D341Med (cell line): ENCODE measurements around the gene ADAM8.
"Not testable (repeated sequence)": the region's sequence is repeated elsewhere in the genome, so short reads cannot be mapped to it uniquely, and the experiment has no call there.

Source experiments
- DNase-seq: peaks from one replicate; pipeline ENCODE4 v3.0.0; 2012; ENCODE audit warnings: low spot score

ADAM8 gene

DNA sequence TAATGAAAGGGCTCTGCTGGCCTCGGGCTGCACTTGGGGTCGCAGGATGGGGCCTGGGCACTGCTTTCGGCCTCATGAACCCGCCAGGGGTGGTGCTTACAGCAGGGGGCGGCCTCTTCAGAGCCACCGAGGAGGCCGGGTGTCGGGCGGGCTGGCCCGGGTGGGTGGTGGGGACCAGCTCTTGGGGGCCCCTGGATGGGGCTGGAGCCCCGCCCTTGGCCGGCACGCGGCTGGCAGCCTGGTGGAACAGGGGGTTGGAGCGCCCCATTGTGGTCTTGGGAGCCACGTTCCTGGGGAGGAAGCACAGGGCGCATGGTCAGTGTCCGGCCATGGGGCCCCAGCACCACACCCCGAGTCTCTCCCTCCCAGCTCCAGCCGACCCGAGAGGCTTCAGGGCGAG, 8.8 kb downstream of the ADAM8 start:
- no peak for DNase-seq

DNA sequence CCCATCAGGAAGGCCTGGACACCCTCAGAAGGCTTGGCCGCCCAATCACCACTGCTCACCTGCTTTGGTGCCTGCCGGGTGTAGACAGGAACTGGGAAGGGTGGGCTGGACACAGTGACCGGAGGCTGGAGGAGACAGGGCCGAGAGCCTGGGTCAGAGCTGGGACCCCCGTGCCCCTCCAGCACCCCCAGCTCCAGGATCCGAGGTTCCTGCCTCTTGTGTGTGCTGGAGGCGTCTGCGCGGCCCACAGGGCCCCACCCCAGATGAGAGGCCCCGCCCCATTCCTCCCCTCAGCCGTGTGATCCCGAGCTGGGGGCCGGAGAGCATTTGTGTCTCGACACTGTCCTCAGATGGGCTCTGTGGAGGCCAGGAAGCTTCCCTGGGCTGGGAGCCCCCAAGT, 9.4 kb downstream of the ADAM8 start:
- DNase-seq = no peak

DNA sequence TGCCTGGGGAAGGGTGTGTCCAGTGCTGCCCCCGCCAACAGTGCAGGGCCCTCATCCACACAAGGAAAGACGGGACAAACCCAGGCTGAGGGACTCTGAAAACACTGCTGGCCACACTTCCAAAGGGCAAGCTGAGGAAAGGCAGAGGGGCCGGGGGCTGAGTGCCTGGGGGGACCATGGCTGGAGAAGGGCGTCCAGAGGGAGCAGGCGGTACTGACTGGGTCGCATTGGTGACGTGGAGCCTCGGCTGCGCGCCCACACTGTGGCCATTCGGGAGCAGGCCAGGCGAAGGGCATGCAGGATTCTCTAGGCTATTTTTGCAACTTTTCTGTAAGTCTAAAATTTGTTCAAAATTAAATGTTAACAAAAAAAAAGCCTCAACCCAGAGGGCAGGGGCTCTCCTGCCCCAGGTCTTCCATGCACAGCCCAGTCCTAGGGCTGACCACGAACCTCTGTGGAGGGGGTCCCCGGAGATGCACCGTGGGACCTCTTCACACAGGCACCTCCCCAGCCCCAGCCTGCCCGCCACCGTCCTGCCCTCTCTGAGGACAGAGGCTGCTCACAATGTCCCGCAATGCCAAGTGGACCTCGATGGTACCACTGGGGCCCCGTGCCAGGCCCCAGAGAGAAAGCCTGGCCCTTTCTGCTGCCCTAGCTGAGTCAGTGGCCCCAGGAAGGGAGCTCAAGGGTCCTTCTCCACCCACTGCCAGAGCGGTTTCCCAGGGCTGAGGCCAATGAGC, 10.4 kb downstream of the ADAM8 start:
- no peak for DNase-seq

DNA sequence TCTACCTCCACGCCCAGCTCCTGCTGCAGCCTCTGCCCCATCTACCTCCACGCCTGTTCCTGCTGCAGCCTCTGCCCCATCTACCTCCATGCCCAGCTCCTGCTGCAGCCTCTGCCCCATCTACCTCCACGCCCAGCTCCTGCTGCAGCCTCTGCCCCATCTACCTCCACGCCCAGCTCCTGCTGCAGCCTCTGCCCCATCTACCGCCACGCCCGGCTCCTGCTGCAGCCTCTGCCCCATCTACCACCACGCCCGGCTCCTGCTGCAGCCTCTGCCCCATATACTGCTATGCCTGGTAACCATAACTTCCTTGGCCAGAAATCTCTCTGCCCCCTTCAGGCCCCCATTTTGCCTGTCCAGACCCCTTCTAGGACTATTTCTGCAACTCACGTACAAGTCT, 11.6 kb downstream of the ADAM8 start:
- not testable (repeated sequence) for DNase-seq

DNA sequence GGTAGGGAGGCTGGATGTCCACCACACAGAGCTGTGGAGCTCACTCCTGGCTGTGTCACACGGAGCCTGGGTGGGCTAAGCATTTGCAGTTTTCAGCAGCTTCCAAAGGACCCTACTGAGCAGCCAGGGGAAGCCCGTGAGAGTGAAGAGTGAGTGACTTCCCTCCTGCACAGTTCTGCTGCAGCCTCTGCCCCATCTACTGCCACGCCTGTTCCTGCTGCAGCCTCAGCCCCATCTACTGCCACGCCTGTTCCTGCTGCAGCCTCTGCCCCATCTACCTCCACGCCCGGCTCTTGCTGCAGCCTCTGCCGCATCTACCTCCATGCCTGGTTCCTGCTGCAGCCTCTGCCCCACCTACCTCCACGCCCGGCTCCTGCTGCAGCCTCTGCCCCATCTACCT, 12.2 kb downstream of the ADAM8 start:
- no peak for DNase-seq

DNA sequence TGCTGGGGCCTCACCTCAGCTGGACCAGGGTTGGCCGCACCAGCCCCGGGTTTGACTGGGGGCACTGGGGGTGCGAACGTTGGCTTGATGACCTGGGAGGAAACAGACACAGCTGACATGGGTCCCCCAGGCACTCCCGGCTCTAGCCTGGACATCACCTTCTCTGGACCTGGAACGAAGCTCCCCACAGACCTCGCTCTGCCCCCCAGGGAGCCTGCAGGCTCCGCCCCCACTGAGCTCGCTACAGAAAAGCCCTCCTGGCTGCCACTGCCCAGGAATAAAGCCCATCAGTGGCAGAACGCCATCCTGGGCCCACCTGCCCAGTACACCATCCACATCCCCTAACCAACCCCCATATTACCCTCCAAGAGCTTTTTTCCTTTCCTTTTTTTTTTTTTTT, 13.0 kb downstream of the ADAM8 start:
- no peak for DNase-seq

DNA sequence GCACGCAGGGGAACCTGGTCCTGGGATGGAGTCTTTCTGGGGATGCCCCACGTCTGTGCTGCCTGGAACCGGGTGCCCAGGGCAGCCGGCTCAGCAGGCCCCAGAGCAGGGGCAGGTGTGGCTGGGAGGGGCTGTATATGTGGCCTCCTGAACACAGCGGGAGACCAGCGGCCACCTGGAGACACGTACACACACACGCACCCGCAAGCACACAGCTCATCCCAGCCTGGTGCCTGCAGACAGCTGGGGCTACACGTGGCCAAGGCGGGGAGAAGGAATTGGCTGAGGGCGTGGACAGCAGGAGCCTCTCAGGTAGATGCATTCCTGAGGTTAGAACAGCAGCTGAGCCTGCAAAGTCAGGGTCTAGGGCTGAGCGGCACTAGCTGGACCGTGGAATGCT, 14.0 kb downstream of the ADAM8 start:
- DNase-seq = no peak

DNA sequence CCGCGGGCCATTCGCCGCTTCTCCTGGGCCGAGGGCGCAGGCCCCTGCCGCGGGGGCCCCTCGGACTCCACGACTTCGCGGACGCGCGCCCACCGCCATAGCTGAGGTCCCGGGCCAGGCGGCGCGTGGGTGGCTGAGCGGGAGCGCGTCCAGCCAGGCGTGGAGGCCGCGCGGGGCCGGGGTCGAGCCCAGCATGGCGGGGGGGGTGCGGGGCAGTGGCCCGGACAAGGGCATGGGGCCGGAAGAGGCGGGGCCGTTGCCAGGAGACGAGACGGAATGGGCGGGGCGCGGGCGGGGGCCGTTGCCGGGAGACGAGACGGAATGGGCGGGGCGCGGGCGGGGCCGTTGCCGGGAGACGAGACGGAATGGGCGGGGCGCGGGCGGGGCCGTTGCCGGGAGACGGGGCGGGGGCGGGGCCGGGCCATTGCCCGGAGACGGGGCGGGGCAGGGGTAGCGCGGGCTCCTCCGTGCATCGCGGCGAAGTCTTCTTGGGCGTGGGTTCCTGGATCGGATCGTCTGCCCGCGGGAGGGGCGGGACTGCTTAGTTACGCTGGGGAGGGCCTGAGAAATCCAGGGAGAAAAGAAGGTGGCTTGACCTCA, 14.8 kb downstream of the ADAM8 start:
- DNase-seq = peak; percentile 89

DNA sequence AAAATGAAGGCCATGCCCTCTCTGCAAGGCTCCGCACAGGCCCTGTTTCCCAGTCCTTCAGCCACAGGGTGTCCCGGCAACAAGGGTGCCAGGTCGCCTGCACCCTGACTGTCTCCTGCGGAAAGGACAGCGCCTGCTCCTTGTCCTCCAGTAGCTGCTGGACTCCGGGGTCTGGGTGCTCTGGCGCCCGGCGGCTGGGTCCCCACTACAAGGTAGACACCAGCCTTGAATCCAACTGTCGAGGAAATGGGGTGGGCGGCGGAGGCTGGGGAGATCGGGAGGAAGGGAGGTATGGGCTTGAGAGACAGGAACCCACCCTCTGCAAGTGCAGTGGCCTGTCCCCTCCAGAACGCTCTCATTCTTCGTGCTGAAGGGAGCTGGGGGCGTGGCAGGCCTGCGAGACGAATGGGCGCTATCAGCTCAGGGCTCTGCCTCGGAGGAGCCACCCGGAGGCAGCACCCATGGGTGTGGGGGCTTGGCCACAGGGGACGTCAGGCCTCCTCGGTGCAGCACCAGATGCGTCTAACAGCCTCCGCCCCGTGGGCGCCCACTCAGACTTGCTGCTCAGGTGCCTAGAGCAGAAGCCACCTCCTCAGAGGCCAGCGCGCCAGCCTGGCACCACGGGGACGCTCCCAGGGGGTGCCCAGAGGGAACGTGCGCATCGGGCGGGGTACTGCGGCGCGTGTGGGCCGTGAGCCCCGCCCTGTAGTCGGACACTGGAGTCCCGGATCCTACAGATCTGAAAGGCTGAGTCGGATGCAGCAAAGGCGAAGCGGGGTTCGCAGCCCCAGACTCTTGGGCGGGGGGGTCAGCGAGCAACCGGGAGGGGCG, 15.6 kb downstream of the ADAM8 start:
- peak; percentile 80 for DNase-seq

DNA sequence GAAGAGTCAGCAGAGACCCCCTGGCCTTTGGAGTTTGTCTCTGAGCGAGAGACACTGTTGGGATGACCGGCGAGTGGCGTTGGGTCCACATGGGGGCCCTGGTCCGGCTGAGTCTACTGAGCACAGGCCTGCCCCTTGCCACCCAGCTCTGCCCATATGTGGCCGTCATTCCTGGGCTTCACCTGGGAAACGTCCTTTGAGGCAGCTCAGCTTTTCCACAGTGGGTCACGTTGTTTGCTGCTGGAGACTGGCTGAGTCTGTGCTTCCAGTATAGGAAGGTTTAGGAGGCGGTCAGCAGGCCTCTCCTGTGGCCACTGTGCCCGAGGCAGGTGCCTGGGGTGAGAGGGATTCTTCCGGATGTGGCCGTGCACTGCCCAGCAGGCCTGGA, 17.1 kb downstream of the ADAM8 start:
- no peak for DNase-seq

DNA sequence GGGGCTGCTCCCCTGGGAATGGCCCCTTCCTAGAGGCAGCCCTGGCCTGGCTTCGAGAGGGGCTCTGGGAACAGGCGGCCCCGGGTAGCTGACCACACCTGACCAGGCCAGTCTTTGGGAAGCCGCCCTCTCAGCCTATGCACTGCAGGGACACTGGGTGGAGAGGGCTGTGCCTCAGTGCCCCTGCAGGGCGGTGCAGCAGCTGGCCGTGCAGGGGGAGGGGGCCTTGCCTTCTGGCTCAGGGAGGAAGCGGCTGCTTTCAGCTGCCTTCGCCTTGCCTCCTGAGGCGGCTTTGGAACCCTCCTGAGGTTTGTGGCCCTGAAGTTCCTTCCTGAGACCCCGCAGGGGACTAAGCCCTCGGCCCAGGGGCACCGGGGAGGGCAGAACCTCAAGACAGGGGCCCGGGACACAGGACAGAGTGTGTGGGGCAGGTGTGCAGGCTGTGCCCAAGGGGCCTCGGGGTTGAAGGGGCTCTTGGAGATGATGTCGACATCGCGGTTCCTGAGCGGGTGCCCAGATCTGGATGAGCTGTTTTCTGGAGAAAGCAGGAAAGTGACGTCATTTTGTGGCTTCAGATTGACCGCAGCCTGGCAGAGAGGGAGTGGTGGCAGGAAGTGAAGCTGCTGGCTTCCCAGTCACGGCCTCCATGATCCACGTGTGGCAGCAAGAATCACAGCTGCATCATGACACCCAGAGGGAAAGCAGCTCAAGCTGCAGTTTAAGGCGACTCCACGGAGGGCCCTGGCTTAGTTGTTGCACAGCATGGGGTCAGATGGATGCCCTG, 17.7 kb downstream of the ADAM8 start:
- no peak for DNase-seq

DNA sequence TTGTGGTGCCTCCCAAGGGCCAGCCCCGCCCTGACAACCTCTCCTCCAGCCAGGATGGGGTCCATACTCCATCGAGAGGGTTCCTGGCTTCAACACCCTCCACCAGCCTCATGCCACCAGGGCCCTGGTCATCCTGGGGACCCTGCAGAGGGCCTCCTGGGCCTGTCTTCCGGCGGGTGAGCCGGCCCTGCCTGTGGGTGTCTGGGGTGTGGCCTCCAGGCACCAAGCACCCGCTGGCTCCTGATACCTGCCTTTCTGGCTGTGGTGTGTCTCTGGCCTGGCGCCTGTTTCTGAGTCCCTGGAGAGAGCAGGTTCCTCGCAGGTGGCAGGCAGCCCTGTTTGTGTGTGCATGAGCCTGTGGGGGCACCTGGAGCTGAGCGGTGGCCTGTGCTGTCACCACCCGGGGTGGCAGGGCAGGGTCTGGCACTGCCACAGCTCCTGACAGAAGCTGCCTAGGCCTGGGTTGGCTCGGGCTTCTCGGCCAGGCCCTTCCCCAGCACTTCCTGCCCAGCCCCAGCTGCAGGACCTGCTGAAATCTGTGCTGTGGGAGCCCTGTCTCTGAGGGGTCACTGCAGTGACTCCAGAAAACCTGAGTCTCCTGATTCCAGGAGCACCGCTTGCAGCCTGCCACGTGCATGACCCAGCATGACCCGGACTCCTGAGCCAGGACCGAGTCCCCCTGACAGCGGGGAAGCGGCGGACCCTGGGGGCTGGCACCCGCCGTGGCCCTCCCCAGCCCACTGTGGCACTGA, 18.4 kb downstream of the ADAM8 start:
- no peak for DNase-seq

DNA sequence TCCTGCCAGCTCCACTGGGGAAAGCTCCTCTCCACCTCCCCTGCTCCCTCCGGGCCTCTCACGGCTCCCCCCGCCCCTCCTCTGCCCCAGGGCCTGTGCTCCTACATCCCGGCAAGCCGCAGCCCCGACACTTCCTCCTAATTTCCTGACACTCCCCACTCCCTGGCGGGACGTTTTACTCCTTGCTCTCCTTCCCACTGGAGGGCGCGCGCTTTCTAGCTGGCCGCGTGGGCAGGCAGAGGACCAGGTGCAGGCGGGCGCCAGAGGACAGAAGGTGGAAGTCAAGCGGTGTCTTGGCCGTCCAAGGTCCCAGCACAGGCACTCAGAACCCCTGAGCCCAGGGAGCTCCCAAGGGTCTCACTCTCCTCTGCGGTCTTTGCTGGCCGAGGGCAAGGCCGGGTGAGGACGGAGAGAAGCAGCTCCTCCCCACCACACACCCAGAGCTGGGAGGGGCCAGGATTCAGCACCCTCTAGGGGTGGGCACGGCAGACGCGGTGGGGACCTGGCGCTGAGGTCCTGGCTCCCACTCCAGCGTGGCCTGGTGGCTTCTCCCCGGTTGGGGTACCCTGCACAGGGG, 19.1 kb downstream of the ADAM8 start:
- no peak for DNase-seq

DNA sequence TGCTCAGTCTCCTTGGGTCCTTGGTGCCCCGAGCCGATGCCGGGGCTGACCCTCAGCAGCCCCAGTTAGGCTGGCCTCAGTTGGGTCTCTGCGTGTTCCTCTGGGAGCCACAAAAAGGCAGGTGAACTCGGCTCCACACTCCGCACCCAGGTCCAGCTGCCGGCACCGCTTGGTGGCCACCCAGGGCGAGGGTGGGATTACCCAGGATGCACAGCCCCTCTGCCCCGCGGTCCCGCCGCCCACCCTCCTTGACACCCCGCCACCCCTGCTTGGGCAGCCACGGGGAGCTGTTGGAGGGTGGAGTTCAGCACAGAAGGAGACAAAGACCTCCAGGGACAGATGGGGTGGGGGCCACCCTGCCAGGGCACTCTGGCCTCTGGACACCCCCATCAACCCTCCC, 21.3 kb downstream of the ADAM8 start:
- DNase-seq = no peak

DNA sequence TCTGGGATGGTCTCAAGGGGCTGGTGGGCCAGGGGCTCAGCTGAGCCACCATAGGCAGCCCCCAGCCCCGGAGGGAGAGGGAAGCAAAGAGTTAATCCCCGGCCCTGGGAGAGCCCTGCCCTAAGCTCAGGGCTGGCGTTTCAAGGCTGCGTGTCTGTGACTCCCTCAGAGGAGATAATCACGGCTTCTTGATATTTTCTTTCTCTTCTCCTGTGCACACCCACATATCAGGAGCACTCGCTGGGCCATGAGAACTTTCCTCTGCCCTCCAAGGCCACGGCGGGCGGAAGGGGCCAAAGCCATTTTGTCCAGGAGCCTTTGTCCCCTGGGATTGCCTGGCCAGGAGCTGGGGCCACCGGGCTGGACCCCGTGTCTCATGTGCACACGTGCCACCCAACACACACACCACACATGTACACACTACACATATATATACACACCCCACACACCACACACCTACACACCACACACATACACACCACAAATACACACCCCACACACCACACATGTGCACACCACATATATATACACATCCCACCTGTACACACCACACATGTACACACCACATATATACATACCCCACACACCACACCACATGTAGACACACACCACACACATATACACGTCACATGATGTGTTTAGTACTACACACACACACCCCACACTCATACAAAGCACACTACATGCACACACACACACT, 22.1 kb downstream of the ADAM8 start:
- DNase-seq = no peak

DNA sequence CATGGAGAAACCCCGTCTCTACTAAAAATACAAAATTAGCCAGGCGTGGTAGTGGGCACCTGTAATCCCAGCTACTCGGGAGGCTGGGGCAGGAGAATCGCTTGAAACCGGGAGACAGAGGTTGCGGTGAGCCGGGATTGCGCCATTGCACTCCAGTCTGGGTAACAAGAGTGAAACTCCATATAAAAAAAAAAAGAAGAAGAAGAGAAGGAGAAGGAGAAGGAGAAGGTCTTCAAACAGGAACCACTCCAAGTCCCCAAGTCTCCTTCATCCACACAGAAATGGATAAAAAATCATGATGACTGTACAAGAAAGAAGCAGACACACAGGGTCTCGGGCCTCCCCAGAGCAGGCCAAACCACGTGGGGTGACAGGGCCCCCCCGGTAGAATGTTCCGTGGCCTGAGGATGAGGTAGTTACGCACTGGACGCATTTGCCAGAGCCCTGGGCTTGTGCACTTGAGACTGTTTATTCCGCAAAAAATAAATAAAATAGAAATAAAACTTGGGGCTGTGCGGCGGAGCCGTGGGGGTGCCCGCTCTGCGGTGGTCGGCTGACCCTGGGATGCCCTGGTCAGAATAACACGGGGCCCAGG, 23.2 kb downstream of the ADAM8 start:
- DNase-seq = no peak

DNA sequence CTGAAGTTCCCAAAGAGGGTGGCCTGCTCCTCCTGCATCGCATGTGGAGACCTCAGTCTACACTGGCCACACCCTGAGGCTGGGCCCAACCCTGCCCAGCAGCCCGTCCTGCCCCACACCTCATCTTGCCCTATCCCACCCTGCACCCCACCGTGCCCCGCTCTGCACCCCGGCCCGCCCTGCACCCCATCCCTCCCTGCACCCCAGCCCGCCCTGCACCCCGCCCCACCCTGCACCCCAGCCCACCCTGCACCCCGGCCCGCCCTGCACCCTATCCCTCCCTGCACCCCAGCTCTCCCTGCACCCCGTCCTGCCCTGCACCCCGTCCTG, 24.5 kb downstream of the ADAM8 start:
- DNase-seq = no peak

DNA sequence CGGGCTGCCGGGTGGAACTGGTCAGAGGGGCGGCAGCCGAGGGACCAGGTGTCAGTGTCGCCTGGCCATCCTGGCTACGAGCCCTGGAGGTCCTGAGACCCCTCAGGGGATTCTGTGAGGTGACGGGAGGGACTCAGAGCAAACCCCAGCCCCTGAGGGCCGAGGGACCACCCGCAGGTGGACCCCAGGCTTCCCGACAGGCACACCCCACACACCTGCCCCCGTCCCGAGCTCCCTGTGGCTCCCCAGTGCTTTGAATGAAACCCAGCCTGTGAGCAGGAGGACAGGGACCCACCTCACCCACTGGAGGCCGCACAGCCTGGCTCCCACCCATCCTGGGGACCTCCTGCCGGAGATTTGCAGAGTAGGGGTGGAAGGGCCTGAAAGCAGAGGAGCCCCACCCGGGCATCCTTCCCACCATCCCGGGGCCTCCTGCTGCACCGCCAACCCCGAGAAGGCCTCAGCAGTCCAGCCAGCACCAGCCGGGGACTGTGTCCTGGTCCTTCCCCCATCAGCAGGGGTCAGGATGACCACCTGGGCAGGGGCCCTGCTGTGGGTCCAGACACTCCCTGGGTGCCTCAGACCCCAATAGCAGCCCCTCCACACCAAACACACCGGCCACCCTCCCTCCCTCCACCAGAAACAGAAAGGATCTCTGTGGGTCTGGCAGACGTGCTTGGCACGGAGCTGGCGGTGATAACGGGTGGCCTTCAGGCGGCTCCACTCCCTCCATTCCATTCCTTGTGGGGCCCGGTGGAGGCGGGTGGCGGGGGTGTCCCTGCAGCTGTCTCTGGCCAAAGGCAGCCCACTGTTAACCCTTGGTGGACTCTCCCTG, 25.1 kb downstream of the ADAM8 start:
- DNase-seq = no peak

DNA sequence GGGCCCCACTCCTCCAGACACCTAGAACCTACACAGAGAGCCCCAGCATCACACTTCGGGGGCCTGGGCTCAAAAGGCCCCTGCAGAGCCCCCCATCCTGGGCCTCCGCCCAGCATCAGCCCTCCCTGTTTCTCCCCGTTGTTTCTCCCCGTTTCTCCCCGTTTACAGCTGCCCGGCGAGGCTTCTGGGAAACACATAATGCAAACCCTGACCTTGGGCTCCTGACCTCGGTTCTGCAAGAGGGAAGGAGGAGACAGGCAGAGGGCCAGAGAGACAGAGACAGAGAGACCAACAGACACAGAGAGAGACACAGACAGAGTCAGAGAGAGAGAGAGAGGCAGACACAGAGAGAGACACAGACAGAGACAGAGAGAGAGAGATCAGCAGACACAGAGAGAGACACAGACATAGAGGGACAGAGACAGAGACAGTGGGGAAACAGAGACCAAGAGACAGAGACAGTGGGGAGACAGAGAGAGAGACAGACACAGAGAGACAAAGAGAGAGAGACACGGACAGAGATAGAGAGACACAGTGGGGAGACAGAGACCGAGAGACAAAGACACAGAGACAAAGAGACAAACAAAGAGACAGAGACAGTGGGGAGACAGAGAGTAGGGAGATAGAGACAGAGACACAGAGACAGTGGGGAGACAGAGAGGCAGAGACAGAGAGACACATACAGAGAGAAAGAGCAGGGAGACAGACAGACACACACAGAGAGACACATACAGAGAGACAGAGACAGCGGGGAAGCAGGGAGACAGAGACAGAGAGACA, 26.5 kb downstream of the ADAM8 start:
- no peak for DNase-seq
